ENCODE results near the gene SESTD1.

SESTD1 gene

DNA sequence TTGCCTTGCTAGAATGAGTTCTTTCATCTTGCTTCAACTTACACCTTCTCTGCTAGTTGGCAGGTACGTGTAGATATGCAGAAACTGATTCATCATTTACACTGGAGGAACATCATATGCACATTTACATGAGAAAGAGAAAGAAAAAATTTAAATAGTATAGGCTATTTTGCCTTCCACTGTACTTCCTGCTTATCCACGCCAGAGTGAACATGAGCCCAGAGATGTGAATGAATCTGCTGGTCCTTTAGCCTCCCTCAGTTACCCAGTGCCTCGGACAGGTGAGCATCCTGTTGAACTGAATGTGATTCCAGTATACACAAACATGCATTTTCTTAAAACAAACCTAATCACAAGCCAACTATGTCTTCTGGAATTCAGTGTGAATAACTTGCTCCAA is 83.6 kb downstream of the SESTD1 start:
- DNase-seq, result no peak

DNA sequence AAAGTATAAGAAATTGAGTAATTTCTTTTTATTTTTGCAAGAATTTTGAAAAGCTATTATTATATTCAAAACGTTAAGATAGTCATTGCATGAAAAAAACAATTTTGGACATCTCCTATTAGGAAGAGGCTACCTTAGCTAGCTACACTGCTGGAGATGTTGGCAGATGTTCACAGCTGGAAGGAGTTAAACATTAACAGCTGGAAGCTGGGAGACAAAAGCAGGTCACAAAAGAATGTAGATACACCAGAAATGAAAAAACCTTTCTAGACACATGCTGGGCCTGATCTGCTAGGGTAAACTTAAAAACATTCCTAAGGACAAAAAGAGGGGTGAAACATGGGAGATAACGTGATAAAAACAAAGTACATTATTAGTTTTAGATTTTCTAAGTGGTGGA is 84.4 kb downstream of the SESTD1 start:
- no peak for DNase-seq

DNA sequence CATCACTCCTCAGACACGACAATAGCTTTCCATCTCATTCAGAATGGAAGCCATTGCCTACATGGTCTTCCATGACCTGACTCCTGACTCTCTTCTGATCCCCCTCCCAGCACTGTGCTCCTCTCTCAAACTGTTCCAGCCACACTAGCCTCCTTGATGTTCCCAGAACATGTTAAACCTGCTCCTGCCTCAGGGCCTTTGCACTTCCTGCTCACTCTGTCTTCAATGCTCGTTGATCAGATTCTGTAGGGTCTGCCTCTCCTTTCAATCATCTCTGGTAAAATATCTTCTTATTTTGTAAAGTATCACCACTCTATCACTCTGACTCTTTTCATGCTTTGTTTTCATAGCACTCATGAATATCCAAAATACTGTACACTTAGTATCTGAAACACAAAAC is 84.9 kb downstream of the SESTD1 start:
- no peak for DNase-seq

DNA sequence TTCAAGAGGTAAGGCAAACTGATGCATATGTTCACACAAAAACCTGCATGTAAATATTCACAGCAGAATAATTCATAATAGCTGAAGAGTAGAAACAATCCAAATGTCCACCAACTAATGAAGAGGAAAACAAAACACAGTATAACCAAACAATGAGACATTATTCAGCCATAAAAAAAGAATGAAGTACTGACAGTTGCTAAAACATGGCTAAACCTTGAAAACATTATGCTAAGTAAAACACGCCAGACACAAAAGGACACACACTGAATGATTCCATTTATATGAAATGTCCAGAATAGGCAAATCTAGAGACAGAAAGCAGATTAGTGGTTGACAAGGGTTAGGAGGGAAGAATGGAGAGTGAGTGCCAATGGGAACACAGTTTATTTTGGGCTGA is 86.9 kb downstream of the SESTD1 start:
- DNase-seq, result no peak

DNA sequence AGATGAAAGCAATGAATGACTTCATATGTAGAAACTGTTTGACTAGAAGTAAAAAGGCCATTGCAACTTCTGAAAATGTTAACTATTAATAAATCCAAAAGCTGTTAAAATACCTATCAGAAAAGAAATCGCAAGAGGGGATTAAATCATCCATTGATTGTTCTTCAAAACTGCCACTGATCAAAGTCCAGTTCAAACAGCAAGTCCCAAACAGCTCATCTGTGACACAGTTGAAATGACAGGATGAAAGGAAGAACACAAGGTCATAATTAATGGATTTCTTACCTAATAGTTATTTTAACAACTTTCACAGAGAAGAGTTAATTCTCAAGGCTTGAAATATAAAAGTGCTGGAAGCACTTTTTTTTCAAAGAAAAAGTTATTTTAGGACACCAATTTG is 90.4 kb downstream of the SESTD1 start:
- DNase-seq, result no peak

DNA sequence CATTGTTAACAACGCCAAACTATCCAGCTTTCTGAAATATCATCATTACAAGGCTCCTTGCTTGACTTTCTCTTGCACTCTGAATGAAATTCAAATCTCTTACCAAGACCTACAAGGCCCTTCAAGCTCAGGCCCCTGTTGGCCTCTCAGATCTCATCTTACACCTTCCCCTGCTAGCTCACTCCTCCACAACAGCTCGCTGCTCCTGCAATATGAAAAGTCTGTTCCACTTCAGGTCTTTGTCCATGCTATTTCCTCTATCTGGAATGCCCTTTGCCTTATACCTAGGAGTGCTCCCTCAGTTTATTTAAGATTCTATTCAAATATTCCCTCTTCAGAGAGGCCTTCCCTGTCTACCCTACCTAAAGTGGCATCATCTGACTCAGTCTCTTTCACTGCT is 91.7 kb downstream of the SESTD1 start:
- no peak for DNase-seq

DNA sequence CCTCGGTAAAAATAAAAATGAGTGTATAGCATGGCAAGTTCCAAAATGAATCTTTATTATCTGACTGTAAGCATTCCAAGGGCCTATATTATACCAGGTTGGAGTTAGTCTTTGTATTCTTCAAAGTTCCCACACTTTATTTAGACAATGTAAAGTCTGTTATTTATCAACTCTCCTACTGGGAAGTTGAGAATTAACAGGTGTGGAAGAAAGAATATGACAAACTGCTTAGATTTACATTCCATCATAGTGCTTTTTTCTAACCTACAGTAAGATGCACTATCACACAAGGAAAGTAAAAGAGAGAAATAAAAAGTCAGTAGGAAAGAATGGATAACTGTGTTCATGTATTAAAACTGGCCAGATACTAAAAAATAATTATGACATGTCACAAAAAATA is 93.3 kb downstream of the SESTD1 start:
- no peak for DNase-seq

DNA sequence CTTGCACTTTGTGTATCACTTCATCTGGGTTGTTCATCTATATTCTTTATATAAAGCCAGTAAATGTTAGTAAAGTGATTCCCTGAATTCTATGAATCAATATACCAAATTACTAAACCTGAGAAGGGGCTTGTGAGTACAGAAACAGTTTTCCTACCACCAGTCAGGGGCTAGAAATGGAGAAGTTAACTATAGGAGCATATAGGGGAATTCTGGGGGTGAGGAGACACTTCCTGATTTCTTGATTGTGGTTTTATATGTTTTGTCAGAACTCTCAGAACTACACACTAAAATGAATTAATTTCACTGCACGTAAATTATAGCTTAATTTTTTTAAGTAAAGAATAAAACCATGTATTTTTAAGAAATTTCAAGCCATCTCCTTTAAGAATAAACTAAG is 93.7 kb downstream of the SESTD1 start:
- DNase-seq, result no peak

DNA sequence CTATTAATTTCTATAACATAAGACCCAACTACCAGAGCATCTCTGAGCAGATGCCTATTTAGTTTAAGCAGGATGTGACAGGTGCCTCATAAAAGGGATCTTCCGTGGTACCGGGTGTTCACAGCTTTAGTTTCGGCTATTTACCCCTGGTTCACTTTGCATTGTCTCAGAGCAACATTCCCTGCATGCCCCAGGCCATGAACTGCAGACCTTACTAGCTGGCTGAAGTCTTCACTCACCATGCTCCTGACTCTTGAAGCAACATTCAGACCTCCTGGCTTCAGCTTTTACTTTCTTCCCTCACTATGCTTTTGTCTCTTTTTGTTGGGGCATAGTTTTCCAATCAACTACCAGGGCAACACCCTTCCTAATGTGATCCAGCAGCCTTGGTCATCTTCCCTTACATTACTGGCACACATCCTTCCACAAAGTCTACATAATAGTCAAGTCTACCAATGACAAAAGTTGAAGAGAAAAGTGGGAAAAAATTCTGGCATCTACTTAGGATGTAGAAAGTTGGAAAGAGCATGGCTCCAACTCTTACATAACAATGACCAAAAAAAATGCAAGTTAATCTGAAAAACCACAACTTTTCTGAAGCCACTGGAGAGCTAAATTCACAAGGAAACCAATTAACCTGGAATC is 99.2 kb downstream of the SESTD1 start:
- no peak for DNase-seq

DNA sequence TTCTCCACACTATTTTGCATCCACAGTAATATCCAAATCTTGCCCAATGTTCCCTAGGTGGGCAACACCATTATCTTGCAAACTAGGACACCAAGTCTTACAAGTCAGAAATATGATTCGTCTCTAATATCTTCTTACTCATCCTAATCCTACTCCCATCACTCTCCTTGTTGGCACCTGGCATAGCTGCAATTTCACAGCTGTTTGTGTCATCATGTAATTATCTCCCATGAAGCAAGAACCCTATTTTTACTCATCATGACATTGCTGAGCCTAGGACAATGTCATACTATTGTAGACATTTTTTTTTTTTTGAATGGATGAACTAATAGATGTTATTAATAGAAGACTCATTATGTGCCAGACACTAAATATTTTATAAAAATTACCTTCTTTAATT is 123.4 kb downstream of the SESTD1 start:
- no peak for DNase-seq

DNA sequence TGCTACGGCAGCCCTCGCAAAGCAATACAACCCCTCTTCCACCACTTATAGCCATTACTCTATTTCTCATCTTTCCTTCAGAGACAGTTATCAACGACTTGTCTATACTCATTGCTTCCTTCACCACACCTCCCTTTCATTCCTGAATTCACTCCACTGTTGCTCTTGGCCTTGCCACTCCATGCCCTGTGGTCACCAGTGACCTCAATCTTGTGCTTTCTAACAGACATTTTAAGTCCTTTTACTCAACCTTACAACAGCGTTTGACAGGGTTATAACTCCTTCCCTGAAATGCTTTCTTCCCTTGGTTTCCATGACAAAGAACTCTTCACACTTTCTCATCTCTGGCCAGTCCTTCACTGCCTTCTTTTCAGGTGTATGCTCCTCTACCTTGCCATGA is 124.1 kb downstream of the SESTD1 start:
- DNase-seq, result no peak

DNA sequence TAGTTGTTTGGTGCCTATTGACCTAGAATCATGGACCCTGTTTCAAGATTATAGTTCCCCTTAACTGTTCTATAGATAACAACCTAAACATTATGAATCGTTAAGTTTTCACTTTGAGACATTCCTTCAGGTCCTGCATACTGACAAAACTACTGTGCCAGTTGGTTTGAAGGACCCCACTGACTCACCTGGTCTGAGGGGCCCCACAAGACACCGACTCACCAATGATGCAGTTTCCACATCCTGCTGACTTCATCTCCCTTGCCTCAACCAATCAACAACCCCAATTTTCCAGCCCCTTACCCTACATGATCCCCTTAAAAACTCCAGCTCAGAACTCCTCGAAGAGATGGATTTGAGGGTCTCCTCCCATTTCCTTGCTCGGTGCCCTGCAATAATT is 125.1 kb downstream of the SESTD1 start:
- DNase-seq, result no peak

DNA sequence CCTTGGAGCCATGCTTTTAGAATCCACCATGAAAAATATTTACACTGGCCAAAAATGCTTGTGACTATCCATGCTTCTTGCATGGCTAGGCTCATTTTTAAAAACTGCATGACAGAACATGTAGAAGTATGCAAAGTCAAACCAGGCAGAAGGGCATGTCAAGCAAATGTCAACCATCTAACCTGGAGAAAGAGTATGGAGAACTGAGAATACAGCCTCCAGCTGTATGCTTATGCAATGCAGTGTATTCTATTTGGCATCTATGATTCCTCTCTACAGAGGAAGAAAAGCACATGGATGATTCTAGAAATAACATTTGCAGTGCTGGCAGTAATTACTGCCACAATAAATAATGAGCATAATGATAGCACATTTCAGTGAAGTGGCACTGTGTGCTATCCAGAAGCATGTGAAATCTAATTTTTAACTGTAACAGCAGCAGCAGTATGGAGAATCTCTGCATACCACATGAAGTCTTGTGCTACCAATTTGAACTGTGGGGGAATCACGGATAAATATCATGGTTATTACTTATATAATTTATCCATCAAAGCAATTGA is 127.4 kb downstream of the SESTD1 start:
- no peak for DNase-seq

DNA sequence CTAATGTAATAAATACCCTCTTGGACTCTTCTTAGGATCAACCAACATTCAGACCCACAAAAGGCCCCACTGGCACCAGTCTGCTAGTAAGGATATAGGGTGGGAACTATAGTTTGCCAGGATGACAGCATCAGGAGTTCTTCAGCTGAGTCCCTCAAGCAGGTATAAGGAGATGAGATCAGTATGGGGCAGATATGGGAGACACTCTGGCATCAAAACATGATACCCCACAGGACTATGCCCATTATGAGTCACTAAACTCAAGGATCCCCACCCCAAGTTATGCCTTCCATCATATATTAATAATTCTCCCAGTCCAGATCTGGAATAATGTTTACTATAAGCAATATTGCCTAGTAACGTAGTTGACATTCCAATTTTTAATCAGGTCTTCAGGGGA is 131.6 kb downstream of the SESTD1 start:
- no peak for DNase-seq

DNA sequence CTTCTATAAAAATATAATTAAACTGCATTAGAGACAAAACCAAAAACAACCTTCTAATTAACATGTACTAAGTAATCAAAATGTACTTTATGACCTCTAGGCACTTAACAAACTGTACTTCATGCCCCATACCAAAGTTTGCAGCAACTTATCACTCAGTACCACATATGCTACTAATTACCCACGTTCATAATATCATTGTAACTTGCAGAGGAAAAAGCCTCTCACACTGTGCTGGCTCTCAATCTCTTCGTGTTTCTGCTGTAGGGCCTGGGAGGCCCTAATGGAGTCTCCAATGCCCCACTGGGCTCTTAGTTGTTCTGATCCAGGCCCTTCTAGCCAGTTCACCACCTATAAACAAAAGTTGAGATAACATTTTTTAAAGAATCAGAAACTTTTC is 132.6 kb downstream of the SESTD1 start:
- DNase-seq, result no peak

DNA sequence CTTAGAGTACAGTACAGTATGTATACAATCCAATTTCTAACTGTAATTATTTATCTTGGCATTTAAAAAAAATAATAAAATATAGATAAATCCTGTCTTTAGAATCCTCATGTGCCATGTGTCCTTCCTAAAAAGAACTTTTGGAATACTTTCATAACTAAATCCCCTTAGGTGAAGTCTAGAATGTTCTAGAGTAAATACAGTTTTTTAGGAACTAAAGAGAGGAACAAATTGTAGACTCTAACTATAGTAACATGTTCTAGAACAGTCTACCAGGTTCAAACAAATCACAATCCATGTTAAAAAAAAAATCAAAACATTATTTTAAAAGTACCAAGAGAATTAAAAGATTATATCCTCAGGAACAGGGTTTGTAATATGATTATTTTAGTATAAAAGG is 134.1 kb downstream of the SESTD1 start:
- no peak for DNase-seq

DNA sequence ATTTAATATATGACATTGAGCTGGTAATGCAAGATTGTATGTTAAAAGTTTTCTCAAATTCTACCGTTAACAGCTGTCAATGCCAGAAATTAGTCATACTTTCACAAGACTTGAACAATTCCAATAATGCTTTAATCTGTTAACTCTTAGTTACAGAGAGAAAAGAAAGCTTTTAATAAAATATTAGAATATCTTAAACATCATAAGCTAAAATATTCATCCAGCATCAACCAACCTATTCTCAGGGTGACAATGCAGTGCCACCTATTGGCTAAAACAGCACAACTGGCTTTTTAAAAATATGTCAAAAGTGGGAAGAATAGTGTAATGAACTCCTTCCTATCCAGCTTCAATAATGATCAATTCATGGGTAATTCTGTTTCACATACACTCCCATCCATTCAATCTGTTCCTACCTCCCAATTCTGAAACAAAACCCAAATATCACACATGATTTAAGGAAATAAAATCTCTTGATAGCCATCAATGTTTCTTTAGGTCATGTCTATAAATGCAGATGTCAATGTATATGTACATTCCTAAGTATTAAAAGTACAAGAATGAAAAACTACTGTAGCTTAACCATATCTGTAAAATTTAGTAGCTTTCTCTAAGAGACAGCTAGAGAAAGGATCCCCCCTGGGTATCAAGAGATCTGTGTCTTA is 134.9 kb downstream of the SESTD1 start:
- no peak for DNase-seq

DNA sequence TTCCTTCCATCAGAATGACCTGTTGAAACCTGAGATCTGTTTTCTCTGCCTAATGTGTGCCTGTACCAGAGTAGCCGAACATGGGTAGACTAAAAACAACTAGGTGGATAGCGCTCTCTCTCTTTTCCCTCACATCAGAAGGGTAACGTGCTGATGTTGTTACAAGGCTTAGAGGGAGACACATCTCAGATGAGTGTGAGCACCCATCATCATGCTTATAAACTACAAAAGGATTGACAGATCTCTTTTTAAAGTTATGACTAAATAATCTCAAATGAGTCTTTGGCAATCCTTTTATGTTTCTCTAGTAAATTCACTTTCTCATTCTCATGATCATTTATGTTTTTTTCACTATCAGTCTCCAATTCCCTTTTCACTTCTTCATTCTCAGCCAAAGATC is 139.2 kb downstream of the SESTD1 start:
- DNase-seq, result no peak

DNA sequence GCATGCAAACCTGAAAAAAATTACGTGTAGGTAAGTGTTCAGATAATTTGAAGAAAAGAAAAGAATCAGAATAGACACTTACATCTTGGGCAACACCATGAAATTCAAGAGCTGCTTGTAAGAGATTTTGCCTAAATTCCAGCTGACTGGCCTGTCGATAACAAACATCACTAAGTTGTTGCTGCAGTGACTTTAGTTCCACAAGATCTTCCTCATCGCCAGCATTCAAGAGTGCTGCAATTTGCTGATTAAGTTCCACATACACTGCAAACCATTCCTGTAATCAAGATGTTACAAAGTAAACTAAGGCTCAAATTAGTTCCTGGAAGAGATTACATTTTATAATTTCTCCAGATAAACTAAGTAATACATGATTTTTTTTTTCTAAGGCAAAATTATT is 140.3 kb downstream of the SESTD1 start:
- no peak for DNase-seq

DNA sequence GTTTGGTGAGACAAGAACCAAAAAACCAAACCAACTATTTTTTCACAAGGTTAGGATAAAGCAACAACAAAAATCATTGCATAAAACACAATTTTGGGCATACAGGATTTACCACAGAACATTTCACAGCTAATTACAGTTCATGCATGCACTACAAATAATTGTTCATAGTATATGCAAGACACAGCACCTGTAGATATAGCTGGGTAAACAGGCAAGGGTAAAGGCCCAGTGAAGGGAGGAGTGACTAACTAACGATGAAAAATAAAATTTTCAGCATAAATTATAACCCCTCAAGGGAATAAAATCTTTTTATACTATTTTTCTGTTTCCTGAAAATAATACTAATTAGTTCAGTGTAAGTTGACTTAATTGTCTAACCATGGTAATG is 141.4 kb downstream of the SESTD1 start:
- DNase-seq, result no peak

DNA sequence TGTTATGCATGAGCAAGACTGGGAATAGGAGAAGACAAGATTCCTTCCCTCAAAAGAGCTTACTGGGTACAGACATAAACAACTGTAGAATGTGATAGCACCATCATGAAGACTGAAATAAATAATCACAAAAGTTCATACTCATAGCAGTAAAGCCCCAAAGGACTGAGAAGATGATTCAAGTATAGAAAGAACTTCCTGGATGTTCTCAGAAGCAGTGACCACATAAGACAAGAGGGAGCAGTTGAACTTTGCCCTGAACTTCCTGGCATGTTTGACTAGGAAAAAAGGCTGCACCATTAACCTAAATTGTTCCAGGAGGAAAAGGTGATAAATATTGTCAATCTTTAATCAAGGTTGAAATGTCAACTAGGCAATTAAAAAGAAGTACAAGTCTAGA is 156.9 kb downstream of the SESTD1 start:
- DNase-seq, result no peak

DNA sequence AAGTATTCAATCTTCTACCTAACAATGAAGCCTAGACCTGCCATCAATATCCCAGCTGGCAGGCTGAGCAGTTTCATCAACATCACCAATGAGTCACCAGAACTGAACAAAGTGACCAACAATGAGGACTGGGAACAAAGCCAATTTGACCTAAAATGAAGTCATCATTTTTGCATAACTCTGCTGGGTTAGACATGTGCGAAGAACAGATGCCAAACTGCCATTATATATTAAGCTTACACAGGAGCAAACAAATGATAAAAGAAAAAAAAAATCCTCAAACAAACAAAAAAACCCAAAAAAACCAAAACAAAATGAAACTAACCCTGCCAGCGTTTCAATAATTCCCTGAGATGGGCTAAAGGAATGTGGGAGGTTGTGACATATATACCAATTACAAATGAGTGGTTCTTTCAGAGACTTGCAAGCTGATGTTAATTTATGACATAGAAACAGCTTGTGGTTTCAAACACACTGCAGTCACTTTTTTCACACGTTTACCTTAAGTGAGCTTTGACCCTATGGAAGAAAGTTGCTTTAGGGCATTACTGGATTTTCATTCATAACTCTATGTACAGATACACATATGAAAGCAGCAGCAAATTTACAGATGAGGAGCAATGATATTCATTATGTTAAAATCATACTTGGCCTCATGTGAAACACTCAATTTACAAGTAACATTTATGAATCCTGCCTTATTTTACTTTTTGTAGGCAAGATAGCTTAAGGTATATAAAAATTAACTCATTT is 157.8 kb downstream of the SESTD1 start:
- DNase-seq, result peak; percentile 75 to 78

DNA sequence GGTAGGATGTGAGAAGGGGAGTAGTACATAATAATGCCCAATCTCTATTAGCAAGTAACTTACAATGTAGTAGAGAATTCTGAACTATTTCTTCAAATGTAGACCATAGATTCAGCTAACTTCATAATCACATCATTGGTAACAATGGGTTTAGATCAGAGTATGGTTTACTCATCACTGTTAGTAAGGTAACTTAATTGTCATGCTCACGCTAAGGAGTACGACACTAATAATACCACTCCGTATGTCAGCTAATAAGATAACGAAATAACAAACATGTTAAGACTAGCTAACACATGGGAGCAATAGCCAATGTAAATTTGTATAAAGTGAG is 158.3 kb downstream of the SESTD1 start:
- no peak for DNase-seq

DNA sequence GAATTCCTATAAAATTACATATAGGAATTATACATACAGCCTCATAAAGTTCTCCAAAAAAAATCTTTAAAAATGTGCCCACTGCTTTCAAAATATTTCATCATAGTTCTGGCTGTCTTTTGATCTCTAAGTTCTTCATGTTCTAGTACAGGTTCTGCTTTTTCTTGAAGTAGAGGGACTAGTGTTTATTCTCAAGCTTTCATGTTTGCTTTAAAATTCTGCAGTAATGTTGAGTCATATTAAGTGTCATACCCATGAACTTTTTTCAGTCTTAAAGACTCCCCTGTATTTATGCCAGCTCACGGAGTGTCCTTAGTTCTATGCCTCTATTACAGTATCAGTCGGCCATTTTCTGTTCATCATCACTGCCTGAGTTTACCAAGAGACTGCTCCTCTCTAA is 159.9 kb downstream of the SESTD1 start:
- no peak for DNase-seq

Measured in SHP77 (cell line).